ENCODE results near the gene RGS7. TPM values are rescaled to one million over a fixed set of nuclear protein-coding genes. Genes with fewer than 3 reads are reported as not detected.
"Not testable (repeated sequence)": the region's sequence is repeated elsewhere in the genome, so short reads cannot be mapped to it uniquely, and the experiment has no call there.

The RGS7 gene
- polyA plus RNA-seq, 4 donors = 5.5 to 31.0 (median 6.9) TPM

DNA sequence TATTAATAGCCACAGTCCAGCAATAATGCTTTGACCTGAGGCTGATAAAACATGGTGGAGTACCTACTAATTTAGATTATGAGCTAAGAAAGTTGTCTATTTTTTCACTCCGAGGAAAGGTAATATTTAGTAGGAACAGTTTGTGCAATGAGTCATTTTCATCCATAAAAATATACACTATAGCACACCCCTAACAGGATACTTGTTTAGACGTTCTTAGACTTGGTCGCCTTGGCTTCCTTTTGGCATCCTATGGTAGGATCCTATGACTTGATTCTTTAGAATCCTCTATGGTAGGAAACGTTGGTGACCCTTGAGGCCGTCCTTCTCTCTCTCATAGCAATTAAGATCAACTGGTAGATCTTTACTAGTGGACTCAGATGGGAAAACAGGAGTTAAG lies 81.8 kb downstream of the RGS7 start:
- DNase-seq (ENCODE audit: low read depth in 4 of 4, low spot score in 3 of 4) = no peak

DNA sequence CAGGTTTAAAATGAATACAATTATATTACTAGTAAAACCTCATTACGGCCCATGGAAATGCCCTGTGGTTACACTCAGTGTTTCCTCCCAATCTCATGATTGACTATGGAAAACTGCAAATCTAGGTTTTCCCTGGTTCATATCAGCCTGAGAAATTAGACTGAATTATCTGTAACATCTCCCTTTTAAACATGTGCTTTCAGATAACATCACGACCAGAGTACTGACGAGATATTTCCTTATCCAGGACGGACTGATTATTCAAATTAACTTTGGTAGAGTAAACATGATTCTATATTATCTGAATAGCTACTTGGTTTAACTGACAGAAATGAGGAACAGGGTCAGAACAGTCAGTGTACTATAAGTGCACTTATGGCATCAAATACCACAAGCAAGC lies 82.3 kb downstream of the RGS7 start:
- no peak for DNase-seq (ENCODE audit: low read depth in 4 of 4, low spot score in 3 of 4)

DNA sequence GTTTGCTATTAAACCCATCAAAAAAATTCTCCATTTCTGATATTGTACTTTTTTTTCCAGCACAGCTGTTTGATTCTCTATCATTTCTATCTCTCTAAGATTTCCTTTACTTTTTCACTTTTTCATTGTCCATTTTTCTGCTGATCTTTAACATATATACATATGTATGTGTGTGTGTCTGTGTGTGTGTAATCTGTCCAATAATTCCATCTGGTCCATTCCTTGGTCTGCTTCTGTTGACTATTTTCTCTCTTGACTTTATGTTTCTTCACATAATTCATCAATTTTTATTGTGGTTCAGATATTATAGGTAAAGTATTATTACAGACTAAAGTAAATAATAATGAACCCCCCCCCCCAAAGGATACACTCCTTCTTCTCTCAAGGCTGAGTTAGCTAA lies 84.2 kb downstream of the RGS7 start:
- DNase-seq (ENCODE audit: low read depth in 4 of 4, low spot score in 3 of 4) = no peak

DNA sequence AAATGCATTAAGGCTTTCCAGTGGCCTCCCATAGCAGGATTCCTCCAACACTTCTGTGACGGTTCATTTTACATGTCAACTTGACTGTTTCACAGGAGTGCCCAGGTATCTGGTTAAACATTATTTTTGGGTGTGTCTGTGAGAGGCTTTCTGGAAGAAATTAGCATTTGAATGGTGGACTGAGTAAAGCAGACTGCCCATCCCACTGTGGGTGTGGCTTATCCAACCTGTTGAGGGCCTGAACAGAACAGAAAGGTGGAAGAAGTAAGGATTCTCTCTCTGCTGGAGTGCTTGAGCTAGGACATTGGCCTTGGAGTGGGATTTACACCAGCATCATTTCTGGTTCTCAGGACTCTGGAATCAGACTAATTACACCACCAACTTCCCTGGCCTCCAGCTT lies 85.6 kb downstream of the RGS7 start:
- DNase-seq (ENCODE audit: low read depth in 4 of 4, low spot score in 3 of 4) = no peak

DNA sequence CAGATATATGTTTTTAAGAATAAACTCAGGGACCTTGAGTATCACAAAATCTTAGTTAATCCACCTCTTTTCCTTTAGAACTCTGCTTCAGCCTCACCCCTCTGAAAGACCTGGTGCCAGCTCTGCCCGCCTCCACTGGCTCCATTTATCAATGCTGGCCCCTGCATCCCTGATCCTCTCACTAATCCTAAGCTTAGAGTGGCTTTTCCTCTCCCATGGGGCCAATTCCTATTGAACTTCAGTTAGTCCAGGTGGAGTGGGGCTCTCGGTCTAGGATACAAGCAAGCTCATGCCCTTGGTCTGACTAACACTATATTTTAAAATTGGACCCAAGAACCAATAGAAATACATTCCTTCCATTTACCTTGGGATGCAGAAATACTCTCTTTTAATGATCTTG lies 87.0 kb downstream of the RGS7 start:
- DNase-seq (ENCODE audit: low read depth in 4 of 4, low spot score in 3 of 4) = no peak

DNA sequence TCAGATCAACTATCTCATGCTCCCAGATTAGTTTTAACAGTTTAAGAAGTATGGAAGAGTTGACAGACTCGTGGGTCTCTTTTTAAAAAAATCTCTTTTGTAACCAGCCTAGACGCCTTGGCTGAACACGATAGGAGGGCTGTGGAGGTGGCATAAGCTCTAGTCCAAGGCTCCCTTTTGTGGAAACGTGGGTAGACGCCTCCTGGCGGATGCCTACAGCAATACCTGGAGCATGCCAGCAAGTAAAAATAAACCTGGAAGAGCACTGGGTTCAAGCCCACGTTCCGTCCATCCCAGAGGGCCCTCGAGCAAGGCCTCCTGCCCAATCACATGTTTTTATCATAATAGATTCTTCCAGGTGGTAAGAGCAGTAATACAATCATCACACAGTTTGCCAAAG lies 87.9 kb downstream of the RGS7 start:
- no peak for DNase-seq (ENCODE audit: low read depth in 4 of 4, low spot score in 3 of 4)

DNA sequence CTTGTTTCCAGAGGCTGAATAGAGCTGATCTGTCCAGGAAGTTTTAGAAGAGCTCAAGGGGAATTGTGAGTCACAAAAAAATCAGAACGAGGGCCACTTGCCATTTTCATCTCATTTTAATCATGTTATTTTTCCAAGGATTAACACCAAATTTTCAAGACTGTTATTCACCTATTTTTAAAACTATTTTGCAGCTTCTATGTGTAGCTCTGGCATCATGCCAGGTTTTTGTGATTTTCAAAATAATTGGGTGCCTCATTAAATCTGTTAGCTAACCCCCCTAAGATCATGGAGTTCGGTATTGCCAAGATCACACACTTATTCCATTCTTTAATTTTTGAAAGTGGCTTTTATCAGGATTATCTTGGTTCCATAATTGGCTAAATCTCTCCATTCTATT lies 90.9 kb downstream of the RGS7 start:
- DNase-seq (ENCODE audit: low read depth in 4 of 4, low spot score in 3 of 4) = no peak

DNA sequence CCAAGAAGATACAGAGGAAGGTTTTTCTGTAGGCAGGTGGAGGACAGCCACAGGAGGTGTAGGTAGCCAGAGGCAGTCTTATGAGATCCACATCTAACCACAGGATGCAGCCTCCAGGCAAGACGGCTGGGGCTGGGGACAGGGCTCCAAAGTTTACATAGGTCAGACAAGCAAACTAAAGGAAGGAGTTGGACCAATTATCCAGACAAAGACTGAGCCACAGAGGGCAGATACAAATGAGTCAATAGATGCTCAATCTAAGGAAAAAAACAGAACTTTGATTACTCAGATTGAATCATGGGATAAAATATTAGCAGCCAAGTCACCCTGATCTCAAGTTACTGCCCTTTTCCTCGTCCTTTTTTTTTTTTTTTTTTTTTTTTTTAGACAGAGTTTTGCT lies 91.6 kb downstream of the RGS7 start:
- no peak for DNase-seq (ENCODE audit: low read depth in 4 of 4, low spot score in 3 of 4)

DNA sequence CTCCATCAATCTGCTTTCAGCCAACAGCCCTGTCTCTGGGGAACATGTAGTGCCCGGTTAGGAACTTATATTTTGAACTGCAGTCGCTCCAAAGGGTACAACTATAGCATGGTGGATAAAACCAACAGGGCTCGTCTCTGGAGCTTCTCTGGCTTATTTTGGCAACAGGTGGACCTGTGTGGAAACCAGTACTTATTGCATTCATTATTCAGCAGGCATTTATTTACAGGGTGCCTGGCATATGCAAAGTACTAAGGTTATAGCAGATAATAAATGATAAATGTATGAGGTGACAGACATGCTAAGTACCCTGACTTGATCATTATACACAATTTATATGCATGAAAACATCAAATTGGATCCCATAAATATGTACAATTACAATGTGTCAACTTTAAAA lies 93.7 kb downstream of the RGS7 start:
- DNase-seq (ENCODE audit: low read depth in 4 of 4, low spot score in 3 of 4) = no peak

DNA sequence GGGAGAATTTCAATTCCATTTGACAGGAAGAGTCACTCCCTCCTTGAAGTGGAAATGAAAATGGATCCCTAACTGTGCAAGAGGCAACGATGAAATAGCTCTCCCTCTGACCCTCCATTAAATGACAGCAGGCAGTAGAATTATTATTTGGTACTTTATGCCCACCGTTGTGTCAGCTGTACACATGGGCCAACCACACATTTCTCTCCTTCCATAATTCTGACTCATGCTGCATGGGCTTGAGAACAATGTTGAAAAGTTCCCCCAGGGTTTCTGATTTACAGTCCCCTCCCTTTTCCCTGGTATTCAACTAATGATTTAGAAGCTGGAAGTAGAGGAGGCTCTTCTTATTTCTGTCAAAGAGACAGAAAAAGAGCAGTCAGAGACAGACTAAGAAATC lies 103.5 kb downstream of the RGS7 start:
- DNase-seq (ENCODE audit: low read depth in 4 of 4, low spot score in 3 of 4) = no peak

DNA sequence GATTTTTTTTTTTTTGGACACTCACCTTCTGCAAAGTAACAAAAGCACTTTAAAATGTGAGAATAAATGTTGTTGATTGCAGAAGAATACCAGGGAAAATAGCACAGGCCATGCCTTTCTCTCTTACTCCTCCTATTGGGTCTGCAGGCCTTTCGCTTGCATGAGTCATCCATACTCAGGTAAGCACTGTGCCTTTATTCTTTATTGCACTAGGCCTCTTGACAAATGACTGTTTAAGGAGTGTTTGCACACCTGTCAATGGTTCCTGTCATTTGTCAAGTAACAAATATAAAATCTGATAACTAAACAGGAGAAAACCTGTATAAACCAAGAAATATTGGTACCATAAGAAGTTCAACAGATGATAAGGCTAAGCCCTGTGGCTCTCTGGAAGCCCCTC lies 106.5 kb downstream of the RGS7 start:
- no peak for DNase-seq (ENCODE audit: low read depth in 4 of 4, low spot score in 3 of 4)

DNA sequence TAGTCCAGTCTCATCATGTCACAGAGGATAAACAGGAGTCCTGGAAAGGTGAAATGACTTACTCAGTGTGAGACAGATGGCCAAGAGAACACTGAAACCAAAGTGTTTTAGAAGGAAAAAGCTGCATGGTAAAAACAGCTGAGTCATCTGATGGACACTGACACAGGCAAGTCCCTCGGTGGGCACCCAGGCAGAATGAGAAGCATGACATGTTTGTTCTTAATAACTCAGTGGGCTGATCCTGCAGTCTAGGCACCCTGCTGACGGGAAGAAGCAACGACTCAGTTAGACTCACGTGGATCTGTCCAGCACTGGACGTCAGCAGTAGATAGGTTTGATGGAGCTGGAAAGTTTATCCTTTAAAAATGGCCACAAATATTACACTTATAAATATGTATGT lies 116.9 kb downstream of the RGS7 start:
- DNase-seq (ENCODE audit: low read depth in 4 of 4, low spot score in 3 of 4) = no peak

DNA sequence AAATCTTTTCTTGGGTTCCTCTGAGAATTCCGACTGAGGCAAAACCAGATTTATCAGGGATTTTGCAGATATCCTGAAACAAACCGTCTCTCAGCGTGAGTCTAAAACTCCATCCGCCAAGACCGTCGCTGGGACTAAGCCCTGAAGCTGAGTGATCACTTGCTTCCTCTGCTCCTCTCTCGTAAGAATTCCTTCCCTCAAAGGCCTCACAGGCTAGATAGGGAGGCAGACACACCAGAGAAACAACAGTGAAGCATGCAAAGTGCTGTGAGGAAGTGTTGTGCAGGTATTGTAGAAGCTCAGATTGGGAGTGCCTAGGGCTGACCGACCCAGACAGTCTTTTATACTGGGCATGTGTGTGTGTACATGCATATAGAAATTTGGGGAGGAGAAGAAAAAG lies 119.1 kb downstream of the RGS7 start:
- no peak for DNase-seq (ENCODE audit: low read depth in 4 of 4, low spot score in 3 of 4)

DNA sequence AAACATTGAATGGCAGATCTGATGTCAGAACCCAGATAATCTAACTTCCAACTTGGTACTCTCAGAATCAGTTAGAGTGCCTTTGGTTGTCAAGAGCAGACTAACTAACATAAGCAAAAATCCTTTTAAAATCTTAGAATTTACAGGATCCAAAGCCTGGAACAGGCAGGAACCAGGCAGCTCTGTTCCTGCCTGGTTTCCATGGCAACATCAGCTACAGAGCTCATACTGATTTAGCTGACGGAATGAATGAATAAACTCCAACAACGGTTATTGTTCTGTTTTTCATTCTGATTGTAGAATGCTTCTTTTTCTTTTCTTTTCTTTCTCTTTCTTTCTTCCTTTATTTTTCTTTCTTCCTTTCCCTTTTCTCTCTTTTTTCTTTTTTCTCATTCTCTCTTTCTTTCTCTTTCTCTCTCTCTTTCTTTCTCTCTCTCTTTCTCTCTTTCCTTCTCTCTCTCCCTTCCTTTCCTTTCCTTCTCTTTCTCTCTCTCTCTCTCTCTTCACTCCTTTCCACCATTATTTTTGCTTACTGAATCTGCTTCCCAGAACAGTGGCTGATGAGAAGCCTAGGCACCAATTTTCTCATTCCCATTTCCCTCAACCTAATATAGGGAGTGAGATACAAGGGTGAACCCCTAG lies 121.6 kb downstream of the RGS7 start:
- peak in 3 of 4 donors; percentile 5 to 15 (median 8) for DNase-seq (ENCODE audit: low read depth in 4 of 4, low spot score in 3 of 4)

DNA sequence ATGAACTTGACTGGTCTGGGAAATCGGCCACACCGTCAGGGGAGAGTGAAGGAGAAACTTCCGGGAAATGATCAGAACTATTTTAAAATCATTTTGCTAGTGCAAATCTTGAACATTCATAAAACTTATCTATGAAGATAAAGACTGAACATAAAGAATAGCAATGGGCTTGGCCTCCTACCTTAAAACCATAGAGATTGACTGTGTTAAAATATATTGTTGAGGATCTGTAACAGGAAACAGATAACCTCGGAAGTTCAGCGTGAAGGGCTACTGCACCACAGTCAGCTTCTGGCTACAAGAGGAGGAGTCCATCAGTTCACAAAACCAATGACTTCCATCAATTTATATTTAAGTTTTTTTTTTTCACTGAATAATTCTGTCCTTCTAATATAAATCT lies 127.3 kb downstream of the RGS7 start:
- DNase-seq (ENCODE audit: low read depth in 4 of 4, low spot score in 3 of 4) = no peak

DNA sequence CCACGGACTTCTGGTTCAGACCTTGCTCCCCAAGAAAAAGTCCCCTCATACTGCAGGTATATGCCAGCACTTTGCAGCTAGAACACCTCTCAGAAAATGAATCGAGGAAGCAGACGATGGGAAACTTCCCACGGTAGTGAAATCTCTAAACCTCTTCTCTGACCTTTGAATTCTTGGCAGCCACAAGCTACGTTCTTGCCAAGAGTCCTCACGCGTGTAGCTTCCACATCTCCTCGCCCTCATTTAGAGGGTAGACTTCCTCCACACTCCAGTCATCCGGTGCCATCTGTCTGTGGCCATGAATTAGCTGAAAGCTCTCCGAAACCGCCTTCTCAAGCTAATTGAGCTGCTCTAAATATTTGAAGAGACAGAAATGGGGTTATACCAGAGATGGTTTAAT lies 127.8 kb downstream of the RGS7 start:
- DNase-seq (ENCODE audit: low read depth in 4 of 4, low spot score in 3 of 4) = no peak

DNA sequence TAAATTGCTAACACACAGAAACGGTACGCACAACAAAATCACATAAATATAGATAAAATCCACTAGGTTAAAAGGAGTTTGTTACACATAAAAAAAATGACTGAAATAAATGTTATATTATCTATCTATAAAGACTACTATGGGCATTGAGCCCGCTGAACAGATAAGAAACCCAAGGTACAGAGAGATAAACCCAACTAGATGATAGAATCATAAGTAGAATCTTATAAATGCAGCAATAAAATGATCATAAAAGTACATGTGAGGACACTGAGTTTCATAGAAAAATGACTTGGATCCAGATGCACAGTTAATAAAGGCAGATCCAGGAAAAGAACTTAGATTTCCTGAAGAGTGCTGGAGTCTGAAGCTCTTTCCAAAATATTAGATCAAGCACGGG lies 128.7 kb downstream of the RGS7 start:
- no peak for DNase-seq (ENCODE audit: low read depth in 4 of 4, low spot score in 3 of 4)

DNA sequence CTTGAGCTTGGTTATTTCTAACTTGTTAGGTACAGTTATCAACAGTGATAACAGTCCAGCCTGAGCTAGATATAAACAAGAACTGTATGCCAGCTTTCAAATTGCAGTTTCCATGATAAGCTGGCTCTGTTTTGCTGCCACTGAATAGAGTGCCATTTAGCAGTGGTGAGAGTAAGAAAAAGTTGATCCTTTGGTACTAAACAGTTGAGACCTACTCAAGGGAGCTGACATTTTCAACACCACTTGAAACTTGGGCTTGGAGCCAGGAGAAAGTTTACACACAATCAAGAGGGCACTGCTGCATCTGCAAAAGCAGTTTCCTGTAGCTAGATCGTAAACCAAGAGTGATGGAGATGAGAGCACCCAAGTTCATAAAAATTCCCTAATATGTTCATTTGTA lies 131.3 kb downstream of the RGS7 start:
- DNase-seq (ENCODE audit: low read depth in 4 of 4, low spot score in 3 of 4) = no peak

DNA sequence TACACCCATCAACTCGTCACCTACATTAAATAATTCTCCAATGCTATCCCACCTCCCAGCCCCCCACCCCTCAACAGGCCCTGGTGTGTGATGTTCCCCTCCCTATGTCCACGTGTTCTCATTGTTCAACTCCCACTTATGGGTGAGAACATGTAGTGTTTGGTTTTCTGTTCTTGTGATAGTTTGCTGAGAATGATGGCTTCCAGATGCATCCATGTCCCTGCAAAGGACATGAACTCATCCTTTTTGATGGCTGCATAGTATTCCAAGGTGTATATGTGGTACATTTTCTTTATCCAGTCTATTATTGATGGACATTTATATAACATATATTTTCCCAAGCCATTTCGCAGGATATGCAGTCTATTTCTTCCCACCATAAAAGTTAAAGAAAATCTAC lies 132.8 kb downstream of the RGS7 start:
- not testable (repeated sequence) for DNase-seq (ENCODE audit: low read depth in 4 of 4, low spot score in 3 of 4)

DNA sequence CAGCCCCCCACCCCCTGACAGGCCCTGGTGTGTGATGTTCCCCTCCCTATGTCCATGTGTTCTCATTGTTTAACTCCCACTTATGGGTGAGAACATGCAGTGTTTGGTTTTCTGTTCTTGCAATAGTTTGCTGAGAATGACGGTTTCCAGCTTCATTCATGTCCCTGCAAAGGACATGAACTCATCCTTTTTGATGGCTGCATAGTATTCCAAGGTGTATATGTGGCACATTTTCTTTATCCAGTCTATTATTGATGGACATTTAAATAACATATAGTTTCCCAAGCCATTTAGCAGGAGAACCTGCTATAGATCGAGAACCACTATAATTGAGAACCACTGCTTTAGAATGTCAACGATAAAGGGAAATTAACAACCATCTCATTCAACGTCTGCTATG lies 134.2 kb downstream of the RGS7 start:
- not testable (repeated sequence) for DNase-seq (ENCODE audit: low read depth in 4 of 4, low spot score in 3 of 4)

DNA sequence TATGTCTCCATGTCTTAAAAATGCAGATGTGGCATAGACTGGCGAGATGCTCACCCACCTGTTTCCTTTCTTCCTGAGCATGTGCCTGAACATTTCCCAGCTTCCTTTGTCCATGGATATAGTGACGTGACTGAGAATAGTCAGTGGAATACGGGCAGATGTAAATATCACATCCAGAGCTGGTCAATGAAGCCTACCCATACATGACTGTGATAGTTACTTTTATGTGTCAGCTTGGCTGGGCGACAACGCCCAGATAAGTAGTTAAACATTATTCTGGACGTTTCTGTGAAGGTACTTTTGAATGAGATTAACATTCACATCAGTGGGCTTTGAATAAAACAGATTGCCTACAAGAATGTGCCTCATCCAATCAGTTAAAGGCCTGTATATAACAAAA lies 135.7 kb downstream of the RGS7 start:
- DNase-seq (ENCODE audit: low read depth in 4 of 4, low spot score in 3 of 4) = no peak

DNA sequence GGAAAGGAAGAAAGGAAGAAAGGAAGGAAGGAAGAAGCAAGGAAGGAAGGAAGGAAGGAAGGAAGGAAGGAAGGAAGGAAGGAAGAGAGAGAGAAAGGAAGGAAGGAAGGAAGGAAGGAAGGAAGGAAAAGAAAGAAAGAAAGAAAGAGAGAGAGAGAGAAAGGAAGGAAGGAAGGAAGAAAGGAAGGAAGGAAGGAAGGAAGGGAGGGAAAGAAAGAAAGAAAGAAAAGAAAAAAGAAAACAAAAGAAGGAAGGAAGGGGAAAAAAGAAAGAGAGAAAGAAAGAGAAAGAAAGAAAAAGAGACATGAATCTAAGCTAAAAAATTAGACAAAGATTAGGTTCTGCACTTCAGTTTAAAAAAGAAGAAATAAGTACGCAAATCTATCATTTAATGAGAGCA lies 136.1 kb downstream of the RGS7 start:
- not testable (repeated sequence) for DNase-seq (ENCODE audit: low read depth in 4 of 4, low spot score in 3 of 4)

DNA sequence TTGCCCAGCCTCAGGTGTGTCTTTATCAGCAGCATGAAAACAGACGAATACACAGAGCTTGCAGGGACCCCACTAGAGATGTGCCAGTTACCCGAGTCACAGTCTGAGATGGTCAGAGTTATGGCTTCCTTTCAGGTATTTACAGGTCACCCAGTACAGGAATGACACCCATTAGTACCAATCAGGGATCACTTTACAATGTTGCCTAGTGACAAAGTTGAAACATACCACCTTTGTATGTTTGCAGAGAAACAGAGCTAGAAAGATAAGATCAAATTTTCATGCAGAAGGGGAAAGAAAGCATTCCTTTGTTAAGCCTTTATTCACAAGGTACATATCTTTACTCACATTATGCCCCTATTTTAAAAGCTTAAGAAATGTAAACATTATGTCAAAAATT lies 137.6 kb downstream of the RGS7 start:
- DNase-seq (ENCODE audit: low read depth in 4 of 4, low spot score in 3 of 4) = no peak
